ENCODE results near the gene ACP3. TPM values are rescaled to one million over a fixed set of nuclear protein-coding genes. Genes with fewer than 3 reads are reported as not detected.

ACP3 gene
- total and polyA plus RNA-seq, 2 of the 4 experiments (the other 2 are of a cell fraction), result 0.36 to 0.54 TPM

GRCh38 chr3:132406587-132406986 lies 89.4 kb downstream of the ACP3 start:
- Histone ChIP-seq H3K27ac (ENCODE audit: insufficient read depth, low read length) (no peak overlapping the region), H3K9me3 (ENCODE audit: control insufficient read depth, insufficient read depth, low read length) (no peaks in the 10 kb centered on the region), H3K27me3 (ENCODE audit: control insufficient read depth, insufficient read depth, low read length) (peaks cover 2% of the 10 kb centered on the region), H4K91ac (ENCODE audit: insufficient read depth, low read depth, low read length) (no peak overlapping the region), H3K14ac (replicated peaks; ENCODE audit: low read depth, low read length) (no peak overlapping the region), H2BK5ac (ENCODE audit: low read depth, low read length, poor library complexity, severe bottlenecking) (no peak overlapping the region), H2AFZ (replicated peaks; ENCODE audit: low read length, poor library complexity) (no peak overlapping the region), H4K8ac (ENCODE audit: low read depth in 2 of 2, low read length in 2 of 2) (no peak overlapping the region), H3K9ac (ENCODE audit: low read depth, low read length) (no peak overlapping the region), H4K20me1 (ENCODE audit: insufficient read depth, low read length) (no peaks in the 10 kb centered on the region), H3K23ac (ENCODE audit: low read depth, low read length) (no peak overlapping the region), H2AK9ac (replicated peaks; ENCODE audit: low read depth, low read length, poor library complexity) (no peak overlapping the region), H3K18ac (ENCODE audit: low read depth, low read length) (no peak overlapping the region), H3K56ac (ENCODE audit: extremely low read depth, insufficient read depth, low read length) (no peak overlapping the region), H2BK20ac (ENCODE audit: low read depth, low read length) (no peak overlapping the region), H3K4me1 (ENCODE audit: control insufficient read depth, insufficient read depth, low read length) (no peaks in the 10 kb centered on the region), H2BK120ac (ENCODE audit: low read depth, low read length) (no peak overlapping the region), H3K79me1 (ENCODE audit: low read depth in 1 of 2, low read length in 2 of 2) (no peaks in the 10 kb centered on the region), H3K9me1 (ENCODE audit: insufficient read depth, low read length) (no peaks in the 10 kb centered on the region), H3K4me2 (ENCODE audit: low read depth, low read length) (no peak overlapping the region), H4K5ac (ENCODE audit: low read depth, low read length) (no peak overlapping the region), H2BK15ac (ENCODE audit: low read depth, low read length) (no peak overlapping the region), H3K36me3 (ENCODE audit: control insufficient read depth, insufficient read depth, low read length) (no peaks in the 10 kb centered on the region), H2AK5ac (ENCODE audit: low read depth, low read length) (no peak overlapping the region), H3K4me3 (ENCODE audit: insufficient read depth, low read depth, low read length) (no peak overlapping the region), H3K4ac (ENCODE audit: low read depth, low read length) (no peak overlapping the region)
- no CpG with 5 or more reads among the region's 2 CpGs for WGBS, 2 experiments (ENCODE audit: extremely low coverage in 2 of 2, insufficient read length in 1 of 2)
- ChIA-PET POLR2A (ENCODE audit: unreplicated experiment) (no interaction called here), CTCF (no interaction called here)
- TF ChIP-seq RAD21 (IDR thresholded peaks at IDR 0.05; ENCODE audit: low read length) (no peak), CHD1 (IDR thresholded peaks at IDR 0.05; ENCODE audit: low read depth, low read length) (no peak), MXI1 (IDR thresholded peaks at IDR 0.05; ENCODE audit: borderline replicate concordance, low read depth, low read length) (no peak), RCOR1 (IDR thresholded peaks at IDR 0.05; ENCODE audit: insufficient replicate concordance, low read length) (no peak), BHLHE40 (IDR thresholded peaks at IDR 0.05; ENCODE audit: low read depth, low read length) (no peak), POLR2A (IDR thresholded peaks at IDR 0.05; ENCODE audit: low read depth, low read length) (no peak)
- dilution Hi-C loops (cut with HindIII; ENCODE audit: low sequenced_read_pairs, unreplicated experiment) (no loop called here), intact Hi-C loops (cut with micrococcal nuclease) (no loop called here), in situ Hi-C loops (cut with MboI; ENCODE audit: low sequenced_read_pairs) (no loop called here)
- no peak for ATAC-seq (ENCODE audit: low read depth)
- no peak for DNase-seq
- BruUV-seq (replicated peaks), result no TSS peak
